Effector CD8-positive, alpha-beta T cell (primary cell): ENCODE results near the gene SFTPA2.
"Not testable (repeated sequence)": the region's sequence is repeated elsewhere in the genome, so short reads cannot be mapped to it uniquely, and the experiment has no call there.

Experiments
- DNase-seq: peaks from one replicate; lab custom pipeline; 2025; lab: John Stamatoyannopoulos, UW

SFTPA2 gene

DNA sequence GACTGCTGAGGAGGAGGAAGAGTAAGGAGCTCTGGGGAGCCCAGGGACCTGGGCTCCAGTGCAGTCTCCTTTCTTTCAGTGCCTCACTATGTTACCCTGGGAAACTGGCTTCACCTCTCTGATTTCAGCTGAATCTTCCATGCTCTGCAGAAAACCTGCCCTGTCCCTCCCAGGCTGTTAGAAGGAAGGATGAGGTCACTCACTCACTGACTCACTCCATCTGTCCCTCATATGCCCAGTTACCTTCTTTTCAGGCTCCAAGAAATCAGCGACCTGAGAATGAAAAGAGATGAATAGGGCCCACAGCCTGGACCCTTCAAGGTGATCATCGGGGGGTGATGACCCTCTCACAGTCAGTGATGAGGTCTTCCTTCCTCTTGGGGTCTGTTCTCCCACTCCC lies 481 bp downstream of the SFTPA2 start:
- DNase-seq = no peak

DNA sequence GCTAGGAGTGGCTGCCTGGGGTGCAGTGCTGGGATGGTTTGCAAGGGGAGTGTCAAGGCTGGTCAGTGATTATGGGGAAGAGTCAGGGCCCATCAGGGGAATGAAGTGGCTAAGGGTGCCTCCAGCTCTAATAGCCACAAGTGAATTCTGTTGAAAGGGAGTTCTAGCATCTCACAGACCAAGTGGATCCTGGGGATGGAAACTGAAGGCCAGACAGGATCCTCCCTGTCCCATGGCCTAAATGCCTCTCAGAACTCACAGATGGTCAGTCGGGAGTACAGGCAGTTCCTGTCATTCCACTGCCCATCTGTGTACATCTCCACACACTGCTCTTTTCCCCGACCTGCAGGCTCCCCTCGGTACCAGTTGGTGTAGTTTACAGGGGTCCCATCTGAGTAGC lies 3.2 kb downstream of the SFTPA2 start:
- DNase-seq = not testable (repeated sequence)

DNA sequence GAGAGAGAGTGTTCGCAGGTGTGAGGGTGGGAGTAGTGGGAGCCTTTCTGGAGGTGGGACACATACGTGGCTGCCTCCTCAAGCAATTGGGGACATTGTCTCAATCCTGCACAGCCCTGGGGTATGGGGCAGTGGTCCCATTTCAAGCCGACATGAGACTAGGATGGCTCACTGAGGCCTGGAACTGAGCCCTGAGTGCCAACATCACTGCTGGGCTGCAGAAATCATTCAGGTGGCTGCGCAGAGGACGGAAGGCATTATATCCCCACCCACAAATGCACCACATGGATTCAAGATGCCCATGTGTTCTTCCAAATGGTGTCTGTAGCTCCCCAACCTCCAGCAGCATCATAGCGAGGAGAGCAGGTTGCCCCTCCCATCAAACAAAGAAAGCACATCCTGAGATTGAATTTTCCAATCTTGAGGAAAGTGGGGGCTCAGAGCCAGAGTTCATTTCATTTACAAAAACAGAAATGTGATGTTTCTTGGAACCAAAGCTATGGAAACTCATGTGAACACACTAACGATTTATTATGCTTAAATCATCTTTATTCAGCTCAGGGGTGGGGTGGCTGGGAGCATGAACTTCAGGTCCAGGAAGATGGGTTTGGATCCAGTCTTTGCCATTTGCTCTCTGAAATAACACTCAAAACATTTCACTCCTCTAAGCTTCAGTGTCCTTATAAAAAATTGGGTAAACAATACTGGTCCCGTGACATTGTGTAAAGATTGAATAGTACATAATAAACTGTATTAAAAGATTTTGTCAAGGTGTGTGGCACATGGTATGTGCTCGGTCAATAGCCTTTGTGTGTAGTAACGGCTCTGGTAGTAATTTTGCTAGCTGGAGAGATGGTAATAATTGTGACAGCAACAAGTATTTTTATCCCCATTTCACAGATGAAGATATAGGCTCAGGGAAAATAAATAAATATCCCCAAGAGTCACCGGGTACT lies 4.6 kb downstream of the SFTPA2 start:
- DNase-seq = no peak

GRCh38 chr10:79552143-79552542 lies 8.1 kb downstream of the SFTPA2 start:
- DNase-seq = no peak

- DNase-seq = no peak
Measured at GRCh38 chr10:79547973-79548372, 12.2 kb downstream of the SFTPA2 start.

- DNase-seq = not testable (repeated sequence)
Measured at GRCh38 chr10:79547128-79547527, 13.1 kb downstream of the SFTPA2 start.

GRCh38 chr10:79544926-79545659 lies 15.1 kb downstream of the SFTPA2 start:
- DNase-seq = not testable (repeated sequence)

DNA sequence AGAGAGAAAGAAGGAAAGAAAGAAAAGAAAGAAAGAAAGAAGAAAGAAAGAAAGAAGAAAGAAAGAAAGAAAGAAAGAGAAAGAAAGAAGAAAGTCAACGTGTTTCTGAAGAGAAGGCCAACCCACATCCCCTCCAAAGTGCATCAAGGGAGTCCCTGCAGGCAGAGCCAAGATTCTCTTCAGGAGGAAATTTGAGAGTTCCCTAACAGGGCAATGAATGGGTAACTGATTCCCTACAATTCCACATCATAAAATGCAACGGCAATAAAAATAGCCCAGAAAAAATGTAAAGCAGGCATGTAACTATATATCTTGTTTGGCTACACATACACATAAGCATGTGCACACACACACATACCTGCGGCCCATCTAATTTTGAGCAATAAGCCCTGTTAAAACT lies 15.8 kb downstream of the SFTPA2 start:
- not testable (repeated sequence) for DNase-seq

DNA sequence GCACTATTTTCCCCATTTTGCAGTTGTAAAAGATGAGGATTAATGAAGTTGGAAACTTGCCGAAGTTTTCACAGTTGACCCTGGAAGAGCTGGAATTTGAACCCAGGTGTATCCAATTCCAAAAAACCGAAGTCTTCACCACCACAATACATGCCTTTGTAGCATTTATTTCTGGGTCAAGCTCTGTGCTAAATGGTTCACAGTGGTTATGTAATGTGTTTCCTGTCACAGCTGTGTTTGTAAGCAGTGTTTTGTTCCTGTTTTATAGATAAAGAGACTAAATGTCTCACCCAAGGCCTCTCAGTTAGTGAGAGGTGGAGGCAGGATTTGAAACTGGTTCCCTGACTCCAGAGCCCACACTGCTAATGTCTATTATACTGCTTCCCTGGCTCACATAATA lies 17.6 kb downstream of the SFTPA2 start:
- DNase-seq = no peak

- DNase-seq = not testable (repeated sequence)
Measured at GRCh38 chr10:79540930-79541329, 19.3 kb downstream of the SFTPA2 start.

- not testable (repeated sequence) for DNase-seq
Measured at GRCh38 chr10:79538311-79538710, 21.9 kb downstream of the SFTPA2 start.

GRCh38 chr10:79533903-79534175 lies 26.4 kb downstream of the SFTPA2 start:
- not testable (repeated sequence) for DNase-seq

GRCh38 chr10:79533142-79533902 lies 26.9 kb downstream of the SFTPA2 start:
- not testable (repeated sequence) for DNase-seq

GRCh38 chr10:79528261-79528660 lies 31.9 kb downstream of the SFTPA2 start:
- not testable (repeated sequence) for DNase-seq

- DNase-seq = not testable (repeated sequence)
Measured at GRCh38 chr10:79525049-79525710, 35.0 kb downstream of the SFTPA2 start.

DNA sequence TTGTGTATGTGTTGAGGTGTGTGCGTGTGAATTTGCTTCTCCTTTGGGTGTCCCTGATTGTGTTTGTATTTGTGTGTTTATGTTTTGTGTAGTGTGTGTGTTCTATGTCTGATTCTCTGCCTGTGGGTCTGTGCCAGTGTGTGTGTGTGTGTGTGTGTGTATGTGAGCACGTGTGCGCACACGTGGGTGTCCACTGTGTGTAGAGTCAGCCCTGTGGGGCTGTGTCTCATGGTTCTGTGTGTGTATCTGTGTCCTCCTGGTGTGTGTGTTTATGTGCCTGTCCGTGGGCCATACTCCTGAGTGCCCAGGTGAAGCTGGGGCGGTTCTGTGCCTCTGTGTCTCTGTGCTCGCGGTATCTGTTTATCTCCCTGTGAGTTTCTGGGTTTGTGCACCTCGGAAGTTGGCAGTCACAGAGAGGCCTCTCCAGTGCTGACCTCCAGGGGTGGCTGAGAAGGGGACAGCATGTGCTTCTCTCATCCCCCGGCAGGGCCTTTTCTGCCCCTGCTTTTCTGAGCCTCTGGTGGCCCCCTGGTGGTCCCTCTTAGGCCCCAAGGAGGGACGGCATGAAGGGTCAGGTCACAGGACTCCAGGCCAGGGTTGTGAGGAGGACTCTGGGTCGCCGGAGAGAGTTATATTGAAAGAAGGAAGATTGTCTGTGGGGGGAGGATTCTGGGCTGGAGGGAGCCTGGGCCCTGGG lies 36.9 kb downstream of the SFTPA2 start:
- not testable (repeated sequence) for DNase-seq

DNA sequence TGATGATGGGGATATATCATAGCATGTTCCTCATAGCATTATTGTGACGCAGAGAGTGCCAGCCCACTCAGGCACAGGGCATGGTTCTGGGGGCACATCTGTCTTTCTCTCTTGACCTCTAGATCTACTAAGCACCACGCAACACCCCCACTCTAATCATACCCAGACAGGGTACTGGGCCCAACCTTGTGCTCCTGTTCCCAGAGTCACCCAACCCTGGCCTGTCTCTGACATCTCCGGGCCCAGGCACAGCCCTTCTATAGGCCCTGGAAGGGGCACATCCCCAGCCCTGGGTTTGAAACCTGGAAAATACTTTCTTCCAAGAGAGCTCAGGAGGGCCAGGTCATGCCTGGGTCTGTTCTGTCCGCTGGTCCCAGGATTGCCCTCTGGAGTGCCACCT lies 37.7 kb downstream of the SFTPA2 start:
- not testable (repeated sequence) for DNase-seq

GRCh38 chr10:79521751-79522150 lies 38.5 kb downstream of the SFTPA2 start:
- not testable (repeated sequence) for DNase-seq

DNA sequence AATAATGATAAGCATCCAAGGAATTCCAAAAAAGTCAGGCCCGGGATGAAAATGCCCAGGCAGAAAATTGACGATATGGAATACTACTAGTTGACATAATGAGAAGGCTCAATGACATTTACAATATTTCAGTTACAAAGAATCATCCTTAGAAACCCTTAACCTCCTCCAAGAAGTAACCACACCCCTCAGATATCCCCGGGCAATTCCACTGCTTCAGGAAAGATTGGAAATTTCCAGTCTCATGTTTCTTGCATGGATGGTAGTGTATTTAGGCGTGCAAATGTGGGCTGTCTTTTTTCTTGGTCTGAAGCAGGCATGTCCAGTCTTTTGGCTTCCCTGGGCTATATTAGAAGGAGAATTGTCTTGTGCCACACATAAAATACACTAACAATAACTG lies 42.6 kb downstream of the SFTPA2 start:
- not testable (repeated sequence) for DNase-seq

- DNase-seq = not testable (repeated sequence)
Measured at GRCh38 chr10:79516532-79517205, 43.5 kb downstream of the SFTPA2 start.
